GM12872 (cell line): ENCODE data around the gene PRKG1.
A peak's percentile ranks its signal among the peaks of the same experiment; 100 is the strongest.

Source experiments
- TF ChIP-seq, protein P1 (sequence below): IDR thresholded peaks from 3 replicates; pipeline ENCODE4 v1.5.1; 2011; ENCODE audit warnings: low read depth, mild to moderate bottlenecking, low read length, moderate library complexity; ENCODE audit not compliant: insufficient read depth

Gene PRKG1

DNA sequence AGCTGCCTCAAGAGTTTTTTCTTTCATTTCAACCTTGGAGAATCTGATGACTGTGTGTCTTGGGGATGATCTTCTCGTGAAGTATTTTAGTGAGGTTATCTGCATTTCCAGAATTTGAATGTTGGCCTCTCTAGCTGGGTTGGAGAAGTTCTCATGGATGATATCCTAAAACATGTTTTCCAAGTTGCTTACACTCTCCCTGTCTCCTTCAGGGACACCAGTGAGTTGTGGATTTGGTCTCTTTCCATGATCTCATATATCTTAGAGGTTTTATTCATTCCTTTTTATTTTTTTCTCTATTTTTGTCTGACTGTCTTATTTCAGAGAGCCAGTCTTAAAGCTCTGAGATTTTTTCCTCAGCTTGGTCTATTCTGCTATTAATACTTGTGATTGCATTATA is 907.4 kb downstream of the PRKG1 start:
- TF ChIP-seq, protein P1, sequence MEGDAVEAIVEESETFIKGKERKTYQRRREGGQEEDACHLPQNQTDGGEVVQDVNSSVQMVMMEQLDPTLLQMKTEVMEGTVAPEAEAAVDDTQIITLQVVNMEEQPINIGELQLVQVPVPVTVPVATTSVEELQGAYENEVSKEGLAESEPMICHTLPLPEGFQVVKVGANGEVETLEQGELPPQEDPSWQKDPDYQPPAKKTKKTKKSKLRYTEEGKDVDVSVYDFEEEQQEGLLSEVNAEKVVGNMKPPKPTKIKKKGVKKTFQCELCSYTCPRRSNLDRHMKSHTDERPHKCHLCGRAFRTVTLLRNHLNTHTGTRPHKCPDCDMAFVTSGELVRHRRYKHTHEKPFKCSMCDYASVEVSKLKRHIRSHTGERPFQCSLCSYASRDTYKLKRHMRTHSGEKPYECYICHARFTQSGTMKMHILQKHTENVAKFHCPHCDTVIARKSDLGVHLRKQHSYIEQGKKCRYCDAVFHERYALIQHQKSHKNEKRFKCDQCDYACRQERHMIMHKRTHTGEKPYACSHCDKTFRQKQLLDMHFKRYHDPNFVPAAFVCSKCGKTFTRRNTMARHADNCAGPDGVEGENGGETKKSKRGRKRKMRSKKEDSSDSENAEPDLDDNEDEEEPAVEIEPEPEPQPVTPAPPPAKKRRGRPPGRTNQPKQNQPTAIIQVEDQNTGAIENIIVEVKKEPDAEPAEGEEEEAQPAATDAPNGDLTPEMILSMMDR: no peak

DNA sequence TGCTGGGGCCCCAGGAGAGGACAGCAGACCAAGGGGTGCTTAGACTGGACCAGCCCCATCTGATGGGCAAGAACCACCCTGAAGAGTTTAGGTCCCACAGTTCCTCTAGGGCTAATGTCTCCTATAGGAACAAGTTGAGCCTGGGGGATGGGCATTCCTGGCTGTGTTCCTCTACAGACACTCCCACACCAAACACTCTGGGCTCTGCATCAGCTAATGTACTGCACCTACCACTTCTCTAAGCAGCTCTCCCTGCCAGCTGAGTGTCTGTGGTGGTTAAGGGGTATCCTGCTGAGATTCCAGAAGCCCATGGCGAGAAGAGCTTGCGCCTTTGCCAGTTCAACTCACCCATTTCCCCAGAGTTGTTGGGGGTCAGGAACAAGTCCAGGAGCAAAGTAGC is 909.2 kb downstream of the PRKG1 start:
- TF ChIP-seq, protein P1: no peak

DNA sequence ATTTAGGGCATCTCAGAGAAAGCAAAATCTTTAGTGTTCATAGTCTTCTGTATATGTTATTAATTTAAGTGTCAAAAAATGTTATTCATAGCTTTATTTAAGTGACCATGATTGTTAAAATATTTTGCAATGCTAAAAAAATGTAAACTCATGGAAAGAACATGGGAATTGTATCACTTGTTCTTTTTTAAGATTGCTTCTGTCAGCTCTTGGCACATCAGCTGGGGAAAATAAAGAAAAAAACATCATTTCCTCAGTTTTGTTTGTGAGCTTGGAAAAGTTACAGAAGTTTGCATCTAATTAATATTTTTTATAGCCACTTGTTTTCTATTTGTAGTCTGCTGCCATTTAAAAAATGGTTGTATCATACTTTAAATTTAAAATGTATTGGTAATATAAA is 911.0 kb downstream of the PRKG1 start:
- TF ChIP-seq, protein P1: no peak

DNA sequence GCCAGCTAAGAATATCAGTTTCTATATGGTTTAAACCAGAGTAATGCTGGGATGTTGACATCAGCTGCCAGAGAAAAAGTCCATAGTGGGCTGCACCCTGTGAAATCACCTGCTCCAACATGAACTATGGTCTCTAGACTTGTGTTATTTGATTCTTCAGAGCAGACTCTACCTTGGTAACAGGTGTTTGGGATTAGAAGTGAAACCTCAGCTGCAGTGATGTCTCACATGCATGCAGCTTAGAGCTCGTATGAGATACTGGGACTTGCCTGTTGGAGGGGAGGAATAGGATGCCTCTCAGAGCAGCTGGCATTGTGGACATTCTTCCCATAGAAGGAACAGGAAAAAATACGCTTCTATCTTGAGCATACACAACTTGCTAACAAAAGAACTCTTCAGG is 912.2 kb downstream of the PRKG1 start:
- TF ChIP-seq, protein P1: no peak

DNA sequence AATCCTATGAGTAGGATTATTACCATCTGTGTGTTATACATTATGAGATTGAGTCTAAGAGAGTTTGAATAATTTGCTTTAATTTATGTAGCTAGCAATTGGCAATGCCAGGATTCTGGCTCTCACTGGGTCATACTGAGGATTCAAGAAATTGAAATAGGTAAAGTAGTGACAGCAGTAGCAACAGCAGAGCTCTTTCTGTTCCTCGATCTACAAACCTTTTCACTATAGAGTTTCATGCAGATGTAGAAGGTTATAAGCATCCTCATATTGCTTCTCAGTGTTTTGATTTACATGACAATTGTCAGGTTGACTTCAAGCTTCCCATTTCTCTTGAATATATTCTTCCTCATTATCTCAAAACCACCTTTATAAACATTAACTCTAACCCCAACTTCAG is 919.2 kb downstream of the PRKG1 start:
- TF ChIP-seq, protein P1: no peak

DNA sequence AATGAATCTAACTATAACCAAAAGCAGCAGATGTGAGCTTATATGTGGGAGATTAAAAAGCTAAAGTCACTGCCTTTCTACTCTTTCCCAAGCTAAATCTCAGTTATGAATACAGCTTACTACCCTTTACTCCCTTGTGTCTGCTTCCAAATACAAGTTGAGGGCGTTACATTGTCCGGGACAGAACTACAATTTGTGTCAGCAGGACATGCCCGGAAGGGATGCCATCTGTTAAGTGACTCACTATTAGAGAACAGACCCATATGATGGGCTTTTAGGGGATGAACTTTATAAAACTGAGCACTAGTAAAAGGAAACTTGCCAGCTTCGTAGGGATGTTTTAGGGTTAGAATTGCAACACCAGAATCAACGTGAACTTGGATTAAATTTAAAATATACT is 924.8 kb downstream of the PRKG1 start:
- TF ChIP-seq, protein P1: no peak

DNA sequence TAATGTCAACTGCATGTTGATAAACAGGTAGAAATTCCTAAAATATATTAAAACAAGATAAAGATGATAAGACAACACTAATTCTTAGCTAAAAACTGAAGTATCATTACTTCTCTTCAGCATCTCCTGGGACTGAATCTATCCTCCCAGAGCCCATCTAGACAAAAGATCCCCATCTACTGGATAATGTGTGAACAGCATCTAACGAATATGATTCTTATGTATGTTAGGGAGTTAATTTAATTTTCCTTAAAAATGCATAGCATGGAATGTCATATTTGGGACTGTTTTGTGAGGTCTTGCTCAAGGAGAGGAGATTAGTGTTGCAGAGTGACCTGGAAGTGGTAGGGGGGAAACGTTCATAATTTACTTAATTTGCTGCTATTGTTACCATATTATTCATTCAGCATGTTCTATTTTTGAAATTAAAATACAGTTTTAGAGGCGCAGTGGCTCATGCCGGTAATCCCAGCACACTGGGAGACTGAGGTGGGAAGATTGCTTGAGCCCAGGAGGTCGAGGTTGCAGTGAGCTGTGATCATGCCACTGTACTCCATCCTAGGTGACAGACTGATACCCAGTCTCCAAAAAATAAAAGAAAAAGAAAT is 930.2 kb downstream of the PRKG1 start:
- TF ChIP-seq, protein P1: peak; percentile 42; the same call in 2 of the 3 replicates
